K562 (cell line): ENCODE measurements around the gene CELA3B. TPM values are rescaled to one million over a fixed set of nuclear protein-coding genes. Genes with fewer than 3 reads are reported as not detected.

Experiments
- ASH1L ChIP-seq: fragments of 450-650 bp; IDR thresholded peaks from 2 replicates; pipeline ENCODE4 v1.6.1; 2018; ENCODE audit warnings: borderline replicate concordance, mild to moderate bottlenecking, low read depth; ENCODE audit not compliant: partially characterized antibody
- CHD4 ChIP-seq: fragments of 200-600 bp; sonication (generic); IDR thresholded peaks from 3 replicates; pipeline ENCODE4 v1.6.1; 2012; ENCODE audit warnings: low read depth, mild to moderate bottlenecking, mixed read lengths, low read length, inconsistent platforms; ENCODE audit not compliant: insufficient read depth, insufficient replicate concordance, poor library complexity, severe bottlenecking
- HNRNPK ChIP-seq: fragments of 200-400 bp; formaldehyde crosslinking; IDR thresholded peaks from one replicate; pipeline ENCODE4 v1.6.1; 2018; ENCODE audit warnings: mild to moderate bottlenecking, low read depth, low read length; ENCODE audit not compliant: poor library complexity, severe bottlenecking
- MCM7 ChIP-seq, 2 experiments: fragments of 450-650 bp; IDR thresholded peaks; 2 replicates each; pipeline ENCODE4 v1.6.1; 2016 to 2018
- NFRKB ChIP-seq: fragments of 450-650 bp; IDR thresholded peaks from 2 replicates; pipeline ENCODE4 v1.6.1; 2016; ENCODE audit warnings: low read depth
- PKNOX1 ChIP-seq: fragments of 450-650 bp; IDR thresholded peaks from 2 replicates; pipeline ENCODE4 v1.6.1; 2016
- RBFOX2 ChIP-seq: fragments of 200-400 bp; formaldehyde crosslinking; IDR thresholded peaks from 2 replicates; pipeline ENCODE4 v1.6.1; 2017; ENCODE audit warnings: low read depth, mild to moderate bottlenecking, low read length, moderate library complexity
- TFAM ChIP-seq: fragments of 250-450 bp; sonication (Bioruptor Pico); conservative IDR thresholded peaks from 2 replicates; pipeline ENCODE4 v1.5.0; 2021; ENCODE audit warnings: mild to moderate bottlenecking, moderate library complexity
- THRA ChIP-seq: fragments of 450-650 bp; IDR thresholded peaks from 2 replicates; pipeline ENCODE4 v1.6.1; 2017; ENCODE audit warnings: mild to moderate bottlenecking, moderate library complexity
- TSC22D4 ChIP-seq: fragments of 450-650 bp; IDR thresholded peaks from 2 replicates; pipeline ENCODE4 v1.6.1; 2016; ENCODE audit warnings: missing genetic modification characterization, missing biosample characterization, control low read depth
- YBX1 ChIP-seq: fragments of 450-650 bp; IDR thresholded peaks from 2 replicates; pipeline ENCODE4 v1.7.1; 2016; ENCODE audit warnings: mild to moderate bottlenecking
- ZFP91 ChIP-seq: sonication (generic); formaldehyde crosslinking; IDR thresholded peaks from 2 replicates; pipeline ENCODE4 v1.8.0; 2022; ENCODE audit warnings: mild to moderate bottlenecking, missing genetic modification reagents
- ZNF407 ChIP-seq: fragments of 450-650 bp; IDR thresholded peaks from 2 replicates; pipeline ENCODE4 v1.6.1; 2016; ENCODE audit warnings: low read depth
- ZNF431 ChIP-seq: sonication (generic); formaldehyde crosslinking; IDR thresholded peaks from 2 replicates; pipeline ENCODE4 v1.8.0; 2022; ENCODE audit warnings: mild to moderate bottlenecking, missing genetic modification reagents
- ZNF445 ChIP-seq: fragments of 250-450 bp; sonication (Bioruptor Pico); IDR thresholded peaks from 2 replicates; pipeline ENCODE4 v1.4.0; 2020; ENCODE audit warnings: low read depth, mild to moderate bottlenecking, moderate library complexity
- ZNF79 ChIP-seq: fragments of 250-450 bp; sonication (Bioruptor Pico); IDR thresholded peaks from 2 replicates; pipeline ENCODE4 v1.4.0; 2020; ENCODE audit warnings: low read depth, mild to moderate bottlenecking, moderate library complexity
- polyA plus RNA-seq, 8 experiments: library from polyadenylated mRNA; depleted of rRNA in 4 of 8; stranded (reverse) in 5 of 8; unstranded in 3 of 8; fragments of >200 nt; fragmentation: Nextera tagmentation in 2 of 8; fragmentation: Illumina TruSeq in 1 of 8; extraction: Ambion mirVana in 2 of 8; extraction: Trizol in 1 of 8; gene quantifications; 2 replicates each; pipeline versions ENCODE4 v1.2.1 to v1.2.3, GENCODE V29; 2011 to 2014; ENCODE audit warnings: inconsistent platforms in 1 of 8, missing spikeins in 1 of 8
- total RNA-seq, 7 experiments: library from RNA; depleted of rRNA in 6 of 7; stranded (reverse); fragments of >200 nt in 6 of 7; fragmentation: Illumina TruSeq in 2 of 7; extraction: Trizol in 2 of 7; gene quantifications; 2 replicates each; pipeline versions ENCODE4 v1.2.1 to v1.2.3, GENCODE V29; 2011 to 2021; ENCODE audit warnings: low replicate concordance in 1 of 7

The CELA3B gene
- total and polyA plus RNA-seq, 9 of the 15 experiments (the other 6 are each of a cell fraction or from before 2014, with no cell fraction given), result 3.1 TPM; not detected in 8

GRCh38 chr1:21946836-21947587 is 29.8 kb upstream of the CELA3B start (continued):
- TF ChIP-seq ZFP91 (CRISPR knock-in tag) (no peak; the same call in 1 of the 2 replicates), ZNF407 (no peak), YBX1 (no peak), TSC22D4 (tag) (no peak), ZNF431 (CRISPR knock-in tag) (no peak), THRA (no peak), NFRKB (no peak), CHD4 (no peak), HNRNPK (no peak), TFAM (CRISPR knock-in tag) (no peak), MCM7 (IDR thresholded peaks at IDR 0.05) (no peak), ZNF79 (CRISPR knock-in tag) (no peak), PKNOX1 (no peak), RBFOX2 (no peak), ASH1L (no peak), ZNF445 (no peak)
